ENCODE results near the gene CTBP2. TPM values are rescaled to one million over a fixed set of nuclear protein-coding genes. Genes with fewer than 3 reads are reported as not detected.

The CTBP2 gene
- total RNA-seq, 2 donors from 2014 or later = 106 to 172 TPM

DNA sequence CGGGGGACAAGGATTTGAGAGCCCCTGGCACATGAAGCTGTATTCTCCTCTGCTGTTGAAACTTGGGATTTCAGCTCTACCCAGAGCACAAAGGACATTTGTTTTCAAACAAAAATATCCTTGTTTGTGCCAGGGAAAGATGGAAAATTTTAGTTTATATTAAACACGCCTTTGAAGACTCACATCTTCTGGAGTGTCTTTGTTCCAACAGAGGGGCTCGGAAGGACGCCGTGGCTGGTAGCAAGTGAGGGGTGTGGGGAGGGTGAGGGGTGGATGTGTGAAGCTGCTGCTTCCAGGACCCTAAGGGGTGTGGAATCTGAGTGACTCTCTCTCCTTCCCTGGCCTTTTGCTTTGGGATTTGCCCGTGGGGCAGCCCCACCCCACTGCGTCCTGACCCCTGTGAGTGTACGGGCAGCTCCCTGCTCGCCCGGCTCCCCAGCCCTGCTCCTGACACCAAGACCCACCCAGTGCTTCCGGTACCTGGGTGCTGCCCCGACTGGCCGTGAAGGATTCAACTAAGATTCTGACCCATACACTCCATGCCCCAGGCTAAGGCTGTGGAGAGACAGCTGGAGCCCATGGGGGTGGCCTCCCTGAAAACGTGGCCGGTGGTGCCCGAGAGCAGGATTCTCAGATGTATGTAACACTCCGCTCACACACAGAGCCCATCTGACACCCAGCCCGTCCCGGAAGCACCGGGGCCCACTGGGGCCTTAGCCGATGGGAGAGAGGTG is 158.9 kb downstream of the CTBP2 start:
- intact Hi-C loops (cut with DNase I) = no loop called here
- no peak for DNase-seq
- H3K36me3 ChIP-seq = peaks cover 13% of the 10 kb centered on the region

GRCh38 chr10:125000366-125001312 is 159.7 kb downstream of the CTBP2 start:
- no peaks in the 10 kb centered on the region for H3K27me3 ChIP-seq
- no peak overlapping the region for H3K27ac ChIP-seq
- H3K4me3 ChIP-seq = no peak overlapping the region
- H3K36me3 ChIP-seq = peaks cover 13% of the 10 kb centered on the region
- H3K9ac ChIP-seq (ENCODE audit: low read depth in 2 of 2, low read length in 2 of 2) = no peak overlapping the region
- no peaks in the 10 kb centered on the region for H3K4me1 ChIP-seq
- intact Hi-C loops (cut with DNase I) = no loop called here
- no peak for DNase-seq
- no peaks in the 10 kb centered on the region for H3K9me3 ChIP-seq
- TF ChIP-seq CTCF (IDR thresholded peaks at IDR 0.05) = no peak

More for the DNA sequence above, 158.9 kb downstream of the CTBP2 start:
- Histone ChIP-seq H3K27ac (no peak overlapping the region), H3K27me3 (no peaks in the 10 kb centered on the region), H3K9ac (ENCODE audit: low read depth in 2 of 2, low read length in 2 of 2) (no peak overlapping the region), H3K4me1 (no peaks in the 10 kb centered on the region), H3K4me3 (no peak overlapping the region), H3K9me3 (no peaks in the 10 kb centered on the region)
- TF ChIP-seq CTCF (IDR thresholded peaks at IDR 0.05) = no peak

DNA sequence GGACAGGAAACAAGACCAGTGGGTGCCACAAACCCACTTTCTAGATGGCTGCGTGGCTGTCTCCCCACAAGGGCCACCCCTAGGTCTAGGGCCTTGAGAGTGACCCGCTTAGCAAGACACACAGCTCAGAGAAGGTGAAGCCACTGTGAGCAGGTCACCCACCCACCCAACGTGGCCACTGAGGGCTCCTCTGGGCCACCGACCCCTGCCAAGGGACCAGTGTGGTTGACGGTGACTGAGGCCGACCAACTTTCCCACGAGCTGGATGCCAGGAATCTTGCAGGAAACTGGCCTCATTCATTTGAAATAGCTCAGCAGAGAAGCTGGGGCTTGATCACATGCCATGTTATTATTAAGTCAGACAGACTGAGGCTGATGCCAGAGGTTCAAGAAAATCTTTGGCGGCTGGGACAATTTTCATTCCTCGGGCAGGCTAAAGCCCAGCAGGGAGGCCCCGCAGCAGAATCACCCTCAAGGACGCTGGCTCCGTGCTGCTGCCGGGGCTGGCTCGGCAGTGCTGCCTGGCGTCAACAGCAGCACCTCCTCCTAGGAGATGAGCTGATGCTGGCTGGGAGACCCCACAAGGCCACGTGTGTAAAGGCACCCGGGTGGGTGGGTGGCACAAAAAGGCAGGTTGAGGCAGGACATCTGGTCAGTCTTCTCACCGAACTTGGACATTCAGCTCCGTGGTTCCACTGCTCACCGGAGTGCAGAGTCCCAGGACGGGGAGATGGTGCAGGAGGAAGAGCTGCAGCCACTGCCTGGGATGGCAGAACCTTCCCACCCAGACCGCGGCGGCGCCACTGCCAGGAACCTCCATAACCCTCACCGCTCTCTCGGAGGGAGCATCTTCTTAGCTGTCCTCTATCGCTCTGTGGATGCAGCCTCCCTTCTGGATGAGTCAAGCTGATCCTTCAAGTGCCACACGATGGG is 160.7 kb downstream of the CTBP2 start:
- no peaks in the 10 kb centered on the region for H3K4me1 ChIP-seq
- H3K27ac ChIP-seq = no peak overlapping the region
- H3K9me3 ChIP-seq = no peaks in the 10 kb centered on the region
- intact Hi-C loops (cut with DNase I) = no loop called here
- H3K27me3 ChIP-seq = no peaks in the 10 kb centered on the region
- DNase-seq = peak; percentile 22
- no peak for TF ChIP-seq CTCF (IDR thresholded peaks at IDR 0.05)
- H3K36me3 ChIP-seq = peaks cover 13% of the 10 kb centered on the region
- no peak overlapping the region for H3K4me3 ChIP-seq
- H3K9ac ChIP-seq (ENCODE audit: low read depth in 2 of 2, low read length in 2 of 2) = no peak overlapping the region

GRCh38 chr10:124998624-124999291 is 161.6 kb downstream of the CTBP2 start:
- no peaks in the 10 kb centered on the region for H3K27me3 ChIP-seq
- H3K4me1 ChIP-seq = no peaks in the 10 kb centered on the region
- no peaks in the 10 kb centered on the region for H3K9me3 ChIP-seq
- intact Hi-C loops (cut with DNase I) = no loop called here
- no peak for TF ChIP-seq CTCF (IDR thresholded peaks at IDR 0.05)
- H3K27ac ChIP-seq = no peak overlapping the region
- peaks cover 13% of the 10 kb centered on the region for H3K36me3 ChIP-seq
- peak; percentile 15 for DNase-seq
- H3K9ac ChIP-seq (ENCODE audit: low read depth in 2 of 2, low read length in 2 of 2) = peak overlapping the region in 1 of 2 donors; percentile 24
- H3K4me3 ChIP-seq = no peak overlapping the region
